H9 (cell line): ENCODE results near the gene MLPH. TPM values are rescaled to one million over a fixed set of nuclear protein-coding genes. Genes with fewer than 3 reads are reported as not detected.

ENCODE experiments used
- DNase-seq: peaks from one replicate; pipeline ENCODE4 v3.0.0-alpha.2; 2017
- H2AFZ ChIP-seq: one replicate; pipeline ENCODE4 v1.6.1; 2013; ENCODE audit warnings: mild to moderate bottlenecking, low read length, control low read depth, moderate library complexity
- H2AK5ac ChIP-seq: 2 replicates; pipeline ENCODE4 v1.6.1; 2013; ENCODE audit warnings: low read length, control low read depth, mixed read lengths; ENCODE audit not compliant: insufficient read length
- H2BK120ac ChIP-seq: one replicate; pipeline ENCODE4 v1.6.1; 2013; ENCODE audit warnings: low read depth, mild to moderate bottlenecking, low read length, control low read depth, inconsistent platforms; ENCODE audit not compliant: poor library complexity, severe bottlenecking
- H2BK12ac ChIP-seq: 2 replicates; pipeline ENCODE4 v1.6.1; 2013; ENCODE audit warnings: low read length, control low read depth, mixed read lengths, low read depth; ENCODE audit not compliant: insufficient read length
- H2BK15ac ChIP-seq: 2 replicates; pipeline ENCODE4 v1.6.1; 2013; ENCODE audit warnings: low read depth, low read length, control low read depth
- H2BK20ac ChIP-seq: one replicate; pipeline ENCODE4 v1.6.1; 2013; ENCODE audit warnings: low read depth, mild to moderate bottlenecking, low read length, control low read depth, inconsistent platforms; ENCODE audit not compliant: poor library complexity, severe bottlenecking
- H2BK5ac ChIP-seq: 2 replicates; pipeline ENCODE4 v1.6.1; 2013; ENCODE audit warnings: low read length, control low read depth, mixed read lengths; ENCODE audit not compliant: insufficient read length
- H3K14ac ChIP-seq: 2 replicates; pipeline ENCODE4 v1.6.1; 2013; ENCODE audit warnings: low read length, control low read depth; ENCODE audit not compliant: insufficient read depth
- H3K18ac ChIP-seq: 2 replicates; pipeline ENCODE4 v1.6.1; 2013; ENCODE audit warnings: low read depth, mild to moderate bottlenecking, mixed read lengths, low read length, control low read depth; ENCODE audit not compliant: insufficient read length
- H3K23ac ChIP-seq: 2 replicates; pipeline ENCODE4 v1.6.1; 2013; ENCODE audit warnings: low read length, control low read depth, mixed read lengths, low read depth; ENCODE audit not compliant: insufficient read length
- H3K23me2 ChIP-seq: 2 replicates; pipeline ENCODE4 v1.6.1; 2013; ENCODE audit warnings: low read depth, mild to moderate bottlenecking, mixed read lengths, low read length, control low read depth; ENCODE audit not compliant: insufficient read length, poor library complexity, severe bottlenecking
- H3K27ac ChIP-seq: 2 replicates; pipeline ENCODE4 v1.5.1; 2013; ENCODE audit warnings: low read length, control low read depth, mixed read lengths, low read depth; ENCODE audit not compliant: insufficient read length
- H3K27me3 ChIP-seq: 2 replicates; pipeline ENCODE4 v1.6.1; 2013; ENCODE audit warnings: low read length, control low read depth, inconsistent platforms; ENCODE audit not compliant: insufficient read depth
- H3K4ac ChIP-seq: 2 replicates; pipeline ENCODE4 v1.6.1; 2013; ENCODE audit warnings: low read depth, mild to moderate bottlenecking, control low read depth, inconsistent platforms, low read length, moderate library complexity
- H3K4me1 ChIP-seq: 2 replicates; pipeline ENCODE4 v1.6.1; 2013; ENCODE audit warnings: low read length, control low read depth, inconsistent platforms; ENCODE audit not compliant: insufficient read depth
- H3K4me2 ChIP-seq: 2 replicates; pipeline ENCODE4 v1.6.1; 2013; ENCODE audit warnings: low read length, control low read depth, mixed read lengths; ENCODE audit not compliant: insufficient read length, insufficient read depth
- H3K56ac ChIP-seq: 2 replicates; pipeline ENCODE4 v1.6.1; 2013; ENCODE audit warnings: low read depth, mild to moderate bottlenecking, mixed read lengths, low read length, control low read depth; ENCODE audit not compliant: insufficient read length
- H3K79me1 ChIP-seq: 2 replicates; pipeline ENCODE4 v1.6.1; 2013; ENCODE audit warnings: low read depth, mild to moderate bottlenecking, moderate library complexity, low read length, control low read depth, inconsistent platforms; ENCODE audit not compliant: insufficient read depth, poor library complexity, severe bottlenecking
- H3K79me2 ChIP-seq: 2 replicates; pipeline ENCODE4 v1.6.1; 2013; ENCODE audit warnings: low read length, control low read depth, inconsistent platforms; ENCODE audit not compliant: insufficient read depth
- H3K9ac ChIP-seq: 2 replicates; pipeline ENCODE4 v1.6.1; 2013; ENCODE audit warnings: low read length, control low read depth, mixed read lengths; ENCODE audit not compliant: insufficient read length; ENCODE audit errors: extremely low read depth
- H3K9me3 ChIP-seq: one replicate; pipeline ENCODE4 v1.6.1; 2013; ENCODE audit warnings: low read depth, low read length, inconsistent platforms; ENCODE audit not compliant: control insufficient read depth
- H3T11ph ChIP-seq: one replicate; pipeline ENCODE4 v1.6.1; 2013; ENCODE audit warnings: mild to moderate bottlenecking, low read length, control low read depth, inconsistent platforms
- H4K20me1 ChIP-seq: one replicate; pipeline ENCODE4 v1.6.1; 2013; ENCODE audit not compliant: control insufficient read depth, insufficient read length, insufficient read depth
- H4K5ac ChIP-seq: 2 replicates; pipeline ENCODE4 v1.6.1; 2013; ENCODE audit warnings: low read depth, mild to moderate bottlenecking, mixed read lengths, low read length, control low read depth; ENCODE audit not compliant: insufficient read length
- H4K8ac ChIP-seq: replicated peaks from 2 replicates; pipeline ENCODE4 v1.6.1; 2013; ENCODE audit warnings: low read length, control low read depth, mixed read lengths, low read depth; ENCODE audit not compliant: insufficient read length
- H4K91ac ChIP-seq: 2 replicates; pipeline ENCODE4 v1.6.1; 2013; ENCODE audit warnings: low read depth, mild to moderate bottlenecking, moderate library complexity, mixed read lengths, low read length, control low read depth; ENCODE audit not compliant: insufficient read length
- H3K27ac Mint-ChIP-seq, 3 experiments: 2 replicates in 2 of 3; 3 replicates in 1 of 3; pipeline ENCODE4 v1.8.0; 2020 to 2021; ENCODE audit warnings: mixed read lengths in 3 of 3, mild to moderate bottlenecking in 1 of 3, moderate library complexity in 1 of 3
- H3K27me3 Mint-ChIP-seq: 2 replicates; pipeline ENCODE4 v1.8.0; 2021; ENCODE audit warnings: low read depth, mild to moderate bottlenecking, moderate library complexity, mixed read lengths
- H3K36me3 Mint-ChIP-seq, 3 experiments: 2 replicates in 2 of 3; 3 replicates in 1 of 3; pipeline ENCODE4 v1.8.0; 2020 to 2021; ENCODE audit warnings: low read depth in 3 of 3, mixed read lengths in 3 of 3; ENCODE audit not compliant: insufficient read depth in 1 of 3
- H3K4me1 Mint-ChIP-seq, 2 experiments: 2 replicates each; pipeline ENCODE4 v1.8.0; 2020; ENCODE audit warnings: mixed read lengths in 2 of 2
- H3K4me3 Mint-ChIP-seq, 2 experiments: 2 replicates in 1 of 2; 3 replicates in 1 of 2; pipeline ENCODE4 v1.8.0; 2020 to 2021; ENCODE audit warnings: mild to moderate bottlenecking in 2 of 2, mixed read lengths in 2 of 2, moderate library complexity in 1 of 2
- H3K9me3 Mint-ChIP-seq, 2 experiments: 2 replicates in 1 of 2; 3 replicates in 1 of 2; pipeline ENCODE4 v1.8.0; 2020; ENCODE audit warnings: mild to moderate bottlenecking in 2 of 2, mixed read lengths in 2 of 2, moderate library complexity in 1 of 2
- WGBS: extraction: QIAGEN DNeasy Blood & Tissue Kit; methylation state at CpG from one replicate; pipeline ENCODE4 v1.1.7; 2013; ENCODE audit warnings: missing lambda C conversion rate, low lambda C conversion rate, mixed read lengths; ENCODE audit not compliant: insufficient read length; ENCODE audit errors: extremely low coverage; 5-methylcytosine and 5-hydroxymethylcytosine counted together
- total RNA-seq: library from RNA; stranded (reverse); gene quantifications from 2 replicates; pipeline ENCODE4 v1.2.1, GENCODE V29; 2021
- TF ChIP-seq, protein P1 (sequence below): fragments of 200-600 bp; sonication (generic); conservative IDR thresholded peaks from 3 replicates; pipeline ENCODE4 v1.8.0; 2021; ENCODE audit warnings: antibody characterized with exemption, mild to moderate bottlenecking

The MLPH gene
- total RNA-seq, 1 experiment from 2014 or later, result 3.4 TPM

DNA sequence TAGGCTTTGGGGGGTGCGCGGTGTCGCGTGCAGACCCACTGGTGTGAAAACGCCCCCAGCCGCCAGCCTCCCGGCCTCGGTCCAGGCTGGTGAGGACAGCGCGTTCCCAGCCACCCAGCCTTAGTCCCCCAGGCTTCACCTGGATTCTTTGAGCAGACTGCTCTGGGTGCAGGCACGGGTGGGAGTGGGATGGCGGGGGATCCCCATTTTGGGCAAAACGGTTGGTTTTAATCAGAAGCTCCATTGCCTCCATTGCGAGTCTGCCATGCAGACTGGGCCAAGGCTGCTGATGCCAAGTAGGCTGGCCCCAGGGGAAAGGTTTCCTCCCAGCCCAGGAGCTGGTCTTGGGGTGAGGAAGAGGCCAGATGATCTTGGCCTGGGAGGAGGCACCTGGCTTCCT is 445 bp downstream of the MLPH start:
- Histone ChIP-seq H3K79me1 (no peaks in the 10 kb centered on the region), H3K56ac (no peak overlapping the region), H2BK5ac (no peak overlapping the region), H3K79me2 (no peaks in the 10 kb centered on the region), H4K20me1 (no peaks in the 10 kb centered on the region), H2AK5ac (no peak overlapping the region), H3K9me3 (peaks cover 11% of the 10 kb centered on the region), H4K91ac (no peak overlapping the region), H4K5ac (no peak overlapping the region), H2BK12ac (no peak overlapping the region), H3K14ac (no peak overlapping the region), H3K23ac (no peak overlapping the region), H2AFZ (no peak overlapping the region), H2BK20ac (no peak overlapping the region), H3K4me1 (peaks cover 11% of the 10 kb centered on the region; the same call in 1 of the 2 replicates), H3K4ac (no peak overlapping the region), H3K4me2 (peak overlapping the region; percentile 92), H4K8ac (no peak overlapping the region), H2BK15ac (no peak overlapping the region), H3K9ac (no peak overlapping the region), H3K27me3 (peaks cover 17% of the 10 kb centered on the region; the same call in 1 of the 2 replicates), H3K18ac (no peak overlapping the region), H3T11ph (no peak overlapping the region), H3K27ac (no peak overlapping the region), H3K23me2 (peaks cover 12% of the 10 kb centered on the region), H2BK120ac (no peak overlapping the region)
- TF ChIP-seq, protein P1, sequence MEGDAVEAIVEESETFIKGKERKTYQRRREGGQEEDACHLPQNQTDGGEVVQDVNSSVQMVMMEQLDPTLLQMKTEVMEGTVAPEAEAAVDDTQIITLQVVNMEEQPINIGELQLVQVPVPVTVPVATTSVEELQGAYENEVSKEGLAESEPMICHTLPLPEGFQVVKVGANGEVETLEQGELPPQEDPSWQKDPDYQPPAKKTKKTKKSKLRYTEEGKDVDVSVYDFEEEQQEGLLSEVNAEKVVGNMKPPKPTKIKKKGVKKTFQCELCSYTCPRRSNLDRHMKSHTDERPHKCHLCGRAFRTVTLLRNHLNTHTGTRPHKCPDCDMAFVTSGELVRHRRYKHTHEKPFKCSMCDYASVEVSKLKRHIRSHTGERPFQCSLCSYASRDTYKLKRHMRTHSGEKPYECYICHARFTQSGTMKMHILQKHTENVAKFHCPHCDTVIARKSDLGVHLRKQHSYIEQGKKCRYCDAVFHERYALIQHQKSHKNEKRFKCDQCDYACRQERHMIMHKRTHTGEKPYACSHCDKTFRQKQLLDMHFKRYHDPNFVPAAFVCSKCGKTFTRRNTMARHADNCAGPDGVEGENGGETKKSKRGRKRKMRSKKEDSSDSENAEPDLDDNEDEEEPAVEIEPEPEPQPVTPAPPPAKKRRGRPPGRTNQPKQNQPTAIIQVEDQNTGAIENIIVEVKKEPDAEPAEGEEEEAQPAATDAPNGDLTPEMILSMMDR, result no peak
- DNase-seq, result no peak
- peaks cover 26 to 38% of the 10 kb centered on the region in 2 experiments for H3K4me1 Mint-ChIP-seq
- H3K27me3 Mint-ChIP-seq, result peaks cover 76% of the 10 kb centered on the region
- peak overlapping the region in 1 of 3 experiments; percentile 40; a peak in 1 of 7 replicates for H3K27ac Mint-ChIP-seq
- H3K9me3 Mint-ChIP-seq, result peaks cover 16 to 18% of the 10 kb centered on the region in 2 experiments
- peak overlapping the region; percentile 64 to 85; a peak in 4 of 5 replicates for H3K4me3 Mint-ChIP-seq
- peaks cover 12 to 20% (median 15%) of the 10 kb centered on the region in 3 experiments for H3K36me3 Mint-ChIP-seq
- no CpG with 5 or more reads among the region's 14 CpGs for WGBS
